Progenitor cell of endocrine pancreas (in vitro differentiated cells): ENCODE data around the gene KRTAP19-7. TPM values are rescaled to one million over a fixed set of nuclear protein-coding genes. Genes with fewer than 3 reads are reported as not detected.

Experiments used
- DNase-seq: peaks from one replicate; pipeline ENCODE4 v3.0.0; 2021; ENCODE audit warnings: low spot score; ENCODE audit not compliant: unreplicated experiment
- H3K27ac Mint-ChIP-seq: 2 replicates; pipeline ENCODE4 v1.8.0; 2021; ENCODE audit warnings: mild to moderate bottlenecking, moderate library complexity, mixed read lengths
- H3K27me3 Mint-ChIP-seq: 2 replicates; pipeline ENCODE4 v1.8.0; 2021; ENCODE audit warnings: mixed read lengths
- H3K36me3 Mint-ChIP-seq: 2 replicates; pipeline ENCODE4 v1.8.0; 2022; ENCODE audit warnings: mixed read lengths; ENCODE audit not compliant: insufficient read depth
- H3K4me1 Mint-ChIP-seq: 2 replicates; pipeline ENCODE4 v1.8.0; 2021; ENCODE audit warnings: low read depth, mixed read lengths
- H3K4me3 Mint-ChIP-seq: 2 replicates; pipeline ENCODE4 v1.8.0; 2021; ENCODE audit warnings: low read depth, mild to moderate bottlenecking, moderate library complexity, mixed read lengths
- H3K9me3 Mint-ChIP-seq: 2 replicates; pipeline ENCODE4 v1.8.0; 2021; ENCODE audit warnings: low read depth, mixed read lengths
- CTCF ChIP-seq: fragments of 200-600 bp; sonication (generic); IDR thresholded peaks from one replicate; pipeline ENCODE4 v1.5.0; 2021; ENCODE audit warnings: antibody characterized with exemption, mild to moderate bottlenecking; ENCODE audit not compliant: unreplicated experiment
- total RNA-seq: library from RNA; stranded (reverse); gene quantifications from 2 replicates; pipeline ENCODE4 v1.2.1, GENCODE V29; 2021

KRTAP19-7 gene
- total RNA-seq, 1 donor from 2014 or later = not detected

GRCh38 chr21:30552782-30553181 is 8.3 kb downstream of the KRTAP19-7 start:
- DNase-seq = no peak
- peaks cover 34% of the 10 kb centered on the region for H3K9me3 Mint-ChIP-seq
- no peaks in the 10 kb centered on the region for H3K36me3 Mint-ChIP-seq
- H3K27me3 Mint-ChIP-seq = no peaks in the 10 kb centered on the region
- TF ChIP-seq CTCF = no peak
- no peaks in the 10 kb centered on the region for H3K4me1 Mint-ChIP-seq
- no peak overlapping the region for H3K4me3 Mint-ChIP-seq
- H3K27ac Mint-ChIP-seq = no peak overlapping the region

GRCh38 chr21:30541764-30542163 is 19.4 kb downstream of the KRTAP19-7 start, which contains the start of gene KRTAP19-6:
KRTAP19-6 (minus strand) TSS chr21:30541864; CDS start chr21:30541833, 31 bp downstream.
- Mint-ChIP-seq H3K4me1 (no peaks in the 10 kb centered on the region), H3K27me3 (no peaks in the 10 kb centered on the region), H3K36me3 (no peaks in the 10 kb centered on the region), H3K4me3 (no peak within 1 kb of the TSS), H3K27ac (no peak within 1 kb of the TSS), H3K9me3 (peaks cover 15% of the 10 kb centered on the region)
- DNase-seq = no peak
- no peak for TF ChIP-seq CTCF

GRCh38 chr21:30518876-30519275 is 42.2 kb downstream of the KRTAP19-7 start:
- Mint-ChIP-seq H3K27ac (no peak overlapping the region), H3K27me3 (no peaks in the 10 kb centered on the region), H3K4me1 (no peaks in the 10 kb centered on the region), H3K4me3 (no peak overlapping the region), H3K9me3 (peaks cover 3% of the 10 kb centered on the region), H3K36me3 (no peaks in the 10 kb centered on the region)
- TF ChIP-seq CTCF = no peak
- DNase-seq = no peak

- no peaks in the 10 kb centered on the region for H3K27me3 Mint-ChIP-seq
- no peak overlapping the region for H3K4me3 Mint-ChIP-seq
- DNase-seq = no peak
- no peak for TF ChIP-seq CTCF
- H3K9me3 Mint-ChIP-seq = peaks cover 3% of the 10 kb centered on the region
- H3K4me1 Mint-ChIP-seq = no peaks in the 10 kb centered on the region
- no peak overlapping the region for H3K27ac Mint-ChIP-seq
- no peaks in the 10 kb centered on the region for H3K36me3 Mint-ChIP-seq
Measured at GRCh38 chr21:30515681-30516080, 45.4 kb downstream of the KRTAP19-7 start.

Other genes starting within 250 kb of the KRTAP19-7 start
- not detected in 2 replicates for gene KRTAP26-1, start 241.0 kb downstream of the KRTAP19-7 start, total RNA-seq
- gene KRTAP27-1, start 223.6 kb downstream of the KRTAP19-7 start, total RNA-seq = not detected in 2 replicates
- not detected in 2 replicates for gene KRTAP23-1, start 212.7 kb downstream of the KRTAP19-7 start, total RNA-seq
- not detected in 2 replicates for gene KRTAP13-2, start 189.0 kb downstream of the KRTAP19-7 start, total RNA-seq
- not detected in 2 replicates for gene KRTAP13-1, start 165.3 kb downstream of the KRTAP19-7 start, total RNA-seq
- gene KRTAP13-3, start 135.4 kb downstream of the KRTAP19-7 start, total RNA-seq = not detected in 2 replicates
- not detected in 2 replicates for gene KRTAP13-4, start 131.1 kb downstream of the KRTAP19-7 start, total RNA-seq
- not detected in 2 replicates for gene KRTAP15-1, start 121.0 kb downstream of the KRTAP19-7 start, total RNA-seq
- not detected in 2 replicates for gene KRTAP19-1, start 80.9 kb downstream of the KRTAP19-7 start, total RNA-seq
- not detected in 2 replicates for gene KRTAP19-2, start 73.9 kb downstream of the KRTAP19-7 start, total RNA-seq
- gene KRTAP19-3, start 69.3 kb downstream of the KRTAP19-7 start, total RNA-seq = not detected in 2 replicates
- gene KRTAP19-4, start 64.1 kb downstream of the KRTAP19-7 start, total RNA-seq = not detected in 2 replicates
- gene KRTAP19-5, start 59.2 kb downstream of the KRTAP19-7 start, total RNA-seq = not detected in 2 replicates
- gene KRTAP19-6, start 19.4 kb downstream of the KRTAP19-7 start, total RNA-seq = not detected in 2 replicates
- gene KRTAP22-2, start 29.1 kb upstream of the KRTAP19-7 start, total RNA-seq = not detected in 2 replicates
- not detected in 2 replicates for gene KRTAP6-3, start 31.1 kb upstream of the KRTAP19-7 start, total RNA-seq
- gene KRTAP6-2, start 37.6 kb upstream of the KRTAP19-7 start, total RNA-seq = not detected in 2 replicates
- not detected in 2 replicates for gene KRTAP22-1, start 39.8 kb upstream of the KRTAP19-7 start, total RNA-seq
- gene KRTAP6-1, start 52.6 kb upstream of the KRTAP19-7 start, total RNA-seq = not detected in 2 replicates
- not detected in 2 replicates for gene KRTAP20-1, start 55.1 kb upstream of the KRTAP19-7 start, total RNA-seq
- not detected in 2 replicates for gene KRTAP20-4, start 59.3 kb upstream of the KRTAP19-7 start, total RNA-seq
- gene KRTAP20-2, start 73.9 kb upstream of the KRTAP19-7 start, total RNA-seq = not detected in 2 replicates
- not detected in 2 replicates for gene KRTAP20-3, start 81.5 kb upstream of the KRTAP19-7 start, total RNA-seq
- gene KRTAP21-3, start 157.5 kb upstream of the KRTAP19-7 start, total RNA-seq = not detected in 2 replicates
- gene KRTAP21-2, start 185.9 kb upstream of the KRTAP19-7 start, total RNA-seq = not detected in 2 replicates
- gene KRTAP21-1, start 194.1 kb upstream of the KRTAP19-7 start, total RNA-seq = not detected in 2 replicates